ENCODE measurements around the gene ALAS1.

ALAS1 gene

GRCh38 chr3:52220380-52221026 lies 22.5 kb downstream of the ALAS1 start:
- peak in 48 of 56 donors; percentile 26 to 91 (median 66) for DNase-seq

GRCh38 chr3:52221141-52221562 lies 23.2 kb downstream of the ALAS1 start:
- no peak for DNase-seq

GRCh38 chr3:52221563-52222318 lies 23.8 kb downstream of the ALAS1 start:
- peak in 1 of 56 donors; percentile 25 for DNase-seq

- no peak for DNase-seq
These were observed 24.6 kb downstream of the ALAS1 start for GRCh38 chr3:52222319-52223221.

- DNase-seq, result no peak
These were observed 25.8 kb downstream of the ALAS1 start for GRCh38 chr3:52223449-52224408.

GRCh38 chr3:52225452-52226228 lies 27.7 kb downstream of the ALAS1 start, which contains the start of gene TLR9:
Gene TLR9 (minus strand): TSS chr3:52225645. CDS start chr3:52225529, 116 bp downstream.
- DNase-seq, result no peak

GRCh38 chr3:52226229-52226817 lies 28.4 kb downstream of the ALAS1 start:
- DNase-seq, result no peak

- DNase-seq, result no peak
These were observed 29.2 kb downstream of the ALAS1 start for GRCh38 chr3:52227117-52227516.

GRCh38 chr3:52227766-52228165 lies 29.8 kb downstream of the ALAS1 start:
- no peak for DNase-seq

GRCh38 chr3:52228266-52228665 lies 30.3 kb downstream of the ALAS1 start:
- DNase-seq, result peak in 1 of 56 donors; percentile 33

GRCh38 chr3:52228751-52229291 lies 30.9 kb downstream of the ALAS1 start:
- no peak for DNase-seq

GRCh38 chr3:52229656-52230055 lies 31.7 kb downstream of the ALAS1 start:
- DNase-seq, result no peak

- no peak for DNase-seq
These were observed 32.5 kb downstream of the ALAS1 start for GRCh38 chr3:52230461-52230860.

GRCh38 chr3:52230889-52231499 lies 33.0 kb downstream of the ALAS1 start:
- no peak for DNase-seq

- peak in 19 of 56 donors; percentile 15 to 70 (median 28) for DNase-seq
These were observed 33.7 kb downstream of the ALAS1 start for GRCh38 chr3:52231502-52232278.

GRCh38 chr3:52232279-52233107 lies 34.5 kb downstream of the ALAS1 start:
- DNase-seq, result no peak

- no peak for DNase-seq
These were observed 35.2 kb downstream of the ALAS1 start for GRCh38 chr3:52233108-52233591.
